HG03521 (cell line): ENCODE measurements around the gene ARL2.

Source experiments
- ATAC-seq: cut with Tn5 transposase; IDR thresholded peaks from one replicate; pipeline ENCODE4 v1.9.1; 2021; ENCODE audit warnings: mild to moderate bottlenecking, moderate library complexity; ENCODE audit not compliant: unreplicated experiment

Gene ARL2

DNA sequence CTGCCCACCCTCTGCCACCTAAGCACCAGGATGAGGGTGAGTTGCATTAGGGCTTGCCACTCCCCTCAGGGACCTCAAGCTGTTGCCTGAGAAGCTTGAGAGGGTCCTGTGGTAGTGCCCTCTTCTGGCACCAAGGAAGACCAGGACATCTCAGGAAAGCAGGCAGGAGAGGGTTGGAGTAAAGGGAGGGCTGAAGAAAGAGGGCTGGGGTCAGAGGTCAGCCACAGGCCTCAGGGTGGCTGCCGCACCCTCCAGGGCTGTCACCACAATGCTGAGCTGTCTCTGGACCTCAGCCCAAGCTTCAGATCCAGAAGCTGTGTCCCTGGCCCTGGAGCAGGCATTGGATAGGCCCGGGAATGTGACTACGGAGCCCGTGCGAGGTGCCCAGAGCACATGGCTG, 31.1 kb downstream of the ARL2 start:
- ATAC-seq, result no peak

DNA sequence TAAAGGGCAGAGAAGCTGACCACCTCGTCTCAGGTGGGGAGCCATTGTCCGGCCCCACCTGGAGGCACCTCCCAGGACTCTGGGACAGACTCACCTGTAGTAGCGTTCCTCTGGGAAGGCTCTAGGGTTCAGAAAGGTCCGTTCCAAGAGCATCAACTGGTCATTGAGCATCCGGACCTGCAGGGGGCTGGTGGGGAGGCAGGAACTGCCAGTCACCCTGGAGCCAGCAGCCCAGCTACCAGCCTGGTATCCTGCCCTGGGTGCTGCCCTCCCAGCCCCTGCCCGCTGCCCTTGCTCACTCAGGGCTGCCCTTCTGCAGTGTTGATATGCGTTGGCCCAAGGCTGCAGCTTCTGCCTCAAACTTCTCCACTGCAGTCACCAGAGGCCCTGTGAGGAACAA, 31.8 kb downstream of the ARL2 start:
- no peak for ATAC-seq

DNA sequence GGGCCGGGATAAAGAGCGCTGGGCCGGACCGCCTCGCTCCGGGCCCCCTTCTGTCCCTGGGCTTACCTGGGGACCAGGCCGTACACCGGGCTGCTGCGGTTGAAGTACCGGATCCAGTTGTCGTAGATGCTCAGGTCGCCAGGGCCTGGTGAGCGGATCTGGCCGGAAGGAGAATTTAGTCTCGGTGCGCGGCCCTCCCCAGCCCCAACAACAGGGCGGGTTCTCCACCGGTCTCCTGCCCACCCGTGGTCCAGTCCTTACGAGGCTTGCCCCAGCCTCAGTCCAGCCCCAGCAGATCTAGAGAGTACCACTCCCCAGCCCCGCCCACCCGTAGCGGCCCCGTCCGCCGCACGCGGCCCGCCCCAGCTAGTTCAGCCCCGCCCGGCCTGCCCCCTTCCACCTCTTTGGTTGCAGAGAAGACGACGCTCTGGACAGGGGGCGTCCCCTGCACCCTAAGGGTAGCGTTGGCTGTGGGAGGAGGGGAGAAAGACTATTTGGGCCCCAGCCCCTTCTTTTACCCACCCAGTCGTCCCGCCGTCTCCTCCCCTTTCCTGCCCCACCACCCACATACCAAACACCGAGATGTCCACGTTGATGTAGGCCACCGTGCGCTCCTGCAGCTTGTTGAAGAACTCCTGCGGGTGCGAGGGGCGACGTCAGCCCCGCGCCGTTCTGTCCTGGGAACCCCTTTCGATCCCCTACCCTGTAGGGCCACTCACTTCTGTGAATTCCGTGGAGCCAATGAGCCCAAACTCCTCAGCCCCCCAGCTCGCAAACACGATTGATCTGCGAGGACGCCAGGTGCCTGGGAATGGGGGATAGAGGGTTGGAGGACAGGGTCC, 33.8 kb downstream of the ARL2 start:
- ATAC-seq, result no peak

DNA sequence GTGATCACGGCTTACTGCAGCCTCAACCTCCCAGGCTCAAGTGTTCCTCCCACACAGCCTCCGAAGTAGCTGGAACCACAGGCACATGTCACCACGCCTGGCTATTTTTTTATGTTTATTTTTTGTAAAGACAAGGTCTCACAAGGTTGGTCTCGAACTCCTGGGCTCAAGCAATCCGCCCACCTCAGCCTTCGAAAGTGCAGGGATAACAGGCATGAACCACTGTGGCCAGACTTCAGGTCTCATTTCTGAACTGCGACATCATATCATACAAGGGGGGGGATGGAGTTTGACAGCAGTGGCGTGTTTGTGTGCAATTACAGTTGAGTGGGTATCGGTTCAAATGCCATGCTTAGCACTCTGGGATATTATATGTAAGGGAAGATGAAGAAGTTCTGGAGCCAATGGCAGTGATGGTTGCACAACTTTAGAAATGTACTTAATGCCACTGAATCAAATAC, 37.5 kb downstream of the ARL2 start:
- no peak for ATAC-seq

DNA sequence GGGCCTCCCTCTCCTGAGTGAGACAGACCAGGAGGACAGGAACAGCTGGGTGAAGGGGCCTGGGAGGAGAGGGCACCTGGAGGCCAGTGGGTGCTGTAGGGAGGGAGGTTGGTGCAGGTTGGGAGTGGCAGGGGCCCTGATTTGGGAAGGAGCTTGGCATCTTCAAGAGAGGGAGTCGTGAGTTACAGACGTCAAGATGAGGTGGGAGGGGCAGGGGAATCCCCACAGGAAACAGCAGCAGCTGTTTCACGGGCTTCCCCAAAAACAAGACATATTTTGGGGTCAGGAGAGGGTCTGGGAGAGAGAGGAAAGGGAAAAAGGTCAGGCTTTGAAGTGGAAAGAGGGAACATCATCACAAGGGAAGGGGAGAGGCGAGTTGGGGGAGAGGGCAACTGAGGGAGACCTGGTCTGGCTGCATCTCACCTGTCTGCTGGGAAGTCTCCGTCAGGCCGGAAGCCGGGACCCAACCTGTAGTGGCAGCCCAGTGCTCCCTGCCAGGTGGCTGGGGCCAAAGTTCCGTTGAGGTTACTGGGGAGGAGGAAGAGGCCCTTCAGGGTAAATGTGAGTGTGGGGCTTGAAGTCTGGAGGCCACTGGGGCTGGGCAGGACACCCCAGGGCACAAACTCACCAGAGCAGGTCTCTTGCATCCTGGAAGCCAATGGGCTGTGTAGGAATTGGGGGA, 40.0 kb downstream of the ARL2 start:
- ATAC-seq, result no peak

DNA sequence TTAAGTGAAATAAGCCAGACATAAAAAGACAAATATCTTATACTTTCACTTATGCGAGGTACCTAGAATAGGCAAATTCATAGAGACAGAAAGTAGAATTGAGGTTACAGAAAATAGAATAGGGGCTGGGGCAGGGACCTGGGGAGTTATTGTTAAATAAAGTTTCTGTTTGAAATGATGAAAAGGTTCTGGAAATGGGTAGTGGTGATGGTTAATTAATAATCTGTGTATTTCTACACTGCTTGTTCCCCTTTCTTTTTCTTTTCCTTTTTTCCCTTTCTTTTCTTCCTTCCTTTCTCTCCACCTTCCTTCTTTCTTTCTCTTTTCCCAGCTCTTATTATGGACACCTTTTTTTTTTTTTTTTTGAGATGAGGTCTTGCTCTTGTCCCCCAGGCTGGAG, 41.6 kb downstream of the ARL2 start:
- no peak for ATAC-seq

DNA sequence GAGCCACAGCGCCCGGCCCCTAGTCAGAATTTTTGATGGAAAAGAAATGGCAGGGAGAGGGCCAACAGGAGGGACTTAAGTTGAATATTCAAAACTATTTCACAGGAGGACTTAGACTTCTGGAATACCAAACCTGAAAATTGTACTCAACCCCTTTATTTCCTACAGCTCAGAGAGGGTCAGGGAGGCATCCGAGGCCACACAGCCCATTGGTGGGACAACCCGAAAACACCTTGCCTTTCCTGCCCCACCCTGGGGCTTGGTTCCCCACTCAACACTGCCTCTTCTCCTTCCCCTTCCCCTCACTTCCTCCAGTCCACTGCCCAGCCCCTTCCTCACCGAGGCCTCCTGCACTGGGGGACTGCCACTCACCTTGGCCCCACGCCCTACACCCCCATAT, 43.0 kb downstream of the ARL2 start:
- no peak for ATAC-seq

DNA sequence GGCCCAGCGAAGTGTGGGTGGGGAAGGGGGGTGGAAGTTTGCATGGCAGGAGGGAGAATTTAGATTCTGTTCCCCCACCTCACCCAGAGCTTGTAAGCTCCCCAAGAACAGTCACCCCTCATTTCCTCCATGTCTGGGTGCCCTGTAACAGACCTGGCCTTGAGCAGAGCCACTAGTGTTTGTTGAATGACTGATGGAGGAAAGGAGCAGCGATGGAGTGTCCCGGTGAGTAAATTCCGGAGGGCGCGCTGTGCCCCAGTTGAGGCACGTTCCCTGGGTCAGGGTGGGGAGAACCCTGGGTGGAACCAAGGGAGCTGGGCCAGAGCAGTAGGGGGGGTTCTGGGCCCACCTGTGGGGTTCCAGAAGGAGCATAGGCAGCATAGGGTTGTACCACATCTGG, 43.6 kb downstream of the ARL2 start:
- no peak for ATAC-seq

DNA sequence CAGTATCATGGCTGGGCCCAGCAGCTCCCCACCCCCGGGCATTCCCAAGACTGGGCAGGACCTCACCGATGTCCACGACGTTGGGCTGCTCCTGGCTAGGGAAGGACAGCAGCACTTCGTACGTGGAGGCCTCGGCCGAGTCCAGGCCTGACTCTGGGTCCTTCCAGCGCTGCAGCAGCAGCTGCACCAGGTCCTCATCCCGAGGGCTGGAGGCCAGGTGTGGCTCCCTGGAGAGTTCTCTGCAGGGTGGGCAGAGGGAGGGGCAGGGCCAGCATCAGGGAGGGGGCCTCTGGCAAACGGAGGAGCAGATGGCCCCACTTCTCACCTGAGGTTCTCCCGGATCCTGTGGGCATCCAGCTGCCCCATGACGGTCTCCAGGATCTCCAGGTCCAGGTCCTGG, 44.1 kb downstream of the ARL2 start:
- no peak for ATAC-seq

DNA sequence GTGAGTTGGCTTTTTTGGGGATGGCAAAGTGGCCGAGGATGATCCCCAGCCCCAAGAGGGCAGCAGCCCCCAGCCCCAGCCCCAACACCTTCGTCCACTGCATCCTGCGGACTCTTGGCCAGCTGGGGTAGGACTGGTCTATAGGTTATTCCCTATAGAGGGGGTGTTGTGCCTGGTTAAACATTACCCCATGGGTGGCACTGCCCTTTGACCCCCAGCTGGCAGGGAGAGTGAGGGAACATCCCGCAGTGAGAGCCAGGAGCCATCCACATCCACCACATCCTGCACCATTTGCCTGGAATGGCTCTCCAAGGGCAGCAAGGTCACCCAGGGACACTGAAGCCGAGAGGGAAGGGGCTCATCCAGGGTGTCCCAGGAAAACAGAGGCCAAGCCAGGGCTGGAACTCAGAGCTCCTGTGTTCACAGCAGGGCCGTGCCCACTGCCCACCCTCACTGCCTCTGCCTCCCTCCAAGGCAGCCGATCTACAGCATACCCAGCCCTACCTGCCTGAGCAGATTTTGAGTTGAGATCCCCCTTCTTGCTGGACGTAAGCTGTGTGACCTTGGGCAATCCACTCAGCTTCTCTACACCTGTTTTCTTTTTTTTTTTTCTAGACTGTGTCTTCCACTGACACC, 44.6 kb downstream of the ARL2 start, which contains the start of gene NAALADL1:
TSS of gene NAALADL1 (minus strand) at position 135 of the 636 bp plus-strand sequence. CDS start at position 103, 32 bp downstream.
- no peak for ATAC-seq

DNA sequence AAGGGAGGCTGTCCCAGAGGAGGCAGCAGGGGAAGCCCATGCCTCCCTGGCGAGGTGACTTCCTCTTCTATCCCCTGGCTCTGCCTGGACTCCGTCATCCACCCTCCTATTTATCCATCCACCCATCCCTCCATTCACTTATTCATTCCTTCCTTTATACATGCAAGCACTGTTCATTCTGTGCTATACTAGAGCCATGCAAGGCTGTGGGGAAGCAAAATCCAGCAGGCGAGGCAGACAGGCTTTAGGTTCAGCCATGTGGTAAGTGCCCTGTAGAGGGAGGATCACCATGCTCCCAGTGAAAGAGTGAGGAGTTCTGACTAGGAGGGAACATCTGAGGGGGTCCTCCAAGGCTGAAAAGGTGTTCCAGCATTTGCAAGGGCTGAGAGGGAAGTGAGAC, 45.6 kb downstream of the ARL2 start:
- no peak for ATAC-seq

DNA sequence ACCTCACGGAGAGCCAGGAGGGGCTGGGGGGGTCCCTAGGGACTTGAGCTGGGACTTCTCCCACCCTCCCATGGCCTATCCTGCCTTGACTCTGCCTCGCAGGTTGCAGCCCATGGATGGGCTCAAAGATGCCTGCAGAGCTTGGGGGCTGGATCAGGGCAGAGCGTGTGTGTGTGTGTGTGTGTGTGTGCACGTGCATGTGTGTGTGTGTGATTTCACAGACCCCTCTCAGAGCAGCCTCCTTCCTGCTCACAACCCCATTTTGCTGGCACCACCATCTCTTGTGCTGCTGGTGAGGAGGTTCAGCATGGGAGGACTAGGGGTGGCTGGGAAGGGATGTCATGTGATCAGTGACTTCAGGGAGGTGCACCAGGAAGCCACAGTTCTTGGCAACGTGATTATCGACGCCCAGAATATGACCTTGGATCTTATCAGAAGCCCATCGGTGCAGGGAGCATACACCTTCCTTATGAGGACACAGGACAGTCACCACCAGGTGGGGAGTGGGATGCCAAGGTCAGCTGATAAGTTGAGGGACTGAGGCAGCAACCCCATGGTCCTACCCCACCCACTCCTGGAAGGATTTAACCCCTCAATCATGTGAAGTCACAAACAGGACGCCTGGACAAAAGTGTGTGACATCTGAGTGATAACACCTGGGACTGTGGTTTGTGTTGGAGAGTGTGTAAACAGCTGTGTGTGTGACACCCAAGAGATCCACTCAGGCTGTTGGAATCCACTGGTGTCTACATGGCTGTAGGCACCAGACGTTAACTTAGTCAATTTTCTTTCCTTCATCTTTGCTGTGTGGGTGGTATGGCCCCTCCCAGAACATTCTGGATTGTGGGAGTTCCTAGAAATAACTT, 46.2 kb downstream of the ARL2 start:
- no peak for ATAC-seq

DNA sequence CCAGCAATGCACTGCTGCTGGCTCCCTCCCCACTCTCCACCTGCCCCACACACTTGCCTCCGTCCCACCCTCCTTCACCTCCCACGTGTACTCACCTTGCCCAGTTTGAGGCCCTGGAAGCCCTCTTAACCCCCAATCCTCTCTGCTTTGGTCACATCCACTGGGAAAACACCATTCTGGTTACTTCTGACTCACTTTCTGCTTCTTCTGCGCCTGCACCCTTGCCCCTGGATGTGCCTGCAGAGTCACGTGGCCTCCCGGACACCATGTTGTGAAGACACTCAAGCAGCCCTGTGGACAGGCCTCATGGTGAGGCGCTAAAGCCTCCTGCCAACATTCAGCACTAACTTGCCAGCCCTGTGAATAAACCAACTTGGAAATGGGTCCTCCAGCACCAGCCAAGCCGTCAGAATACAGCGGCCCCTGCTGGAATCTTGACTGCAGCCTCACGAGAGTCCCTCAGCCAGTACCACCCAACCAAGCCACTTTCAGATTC, 47.0 kb downstream of the ARL2 start:
- no peak for ATAC-seq

DNA sequence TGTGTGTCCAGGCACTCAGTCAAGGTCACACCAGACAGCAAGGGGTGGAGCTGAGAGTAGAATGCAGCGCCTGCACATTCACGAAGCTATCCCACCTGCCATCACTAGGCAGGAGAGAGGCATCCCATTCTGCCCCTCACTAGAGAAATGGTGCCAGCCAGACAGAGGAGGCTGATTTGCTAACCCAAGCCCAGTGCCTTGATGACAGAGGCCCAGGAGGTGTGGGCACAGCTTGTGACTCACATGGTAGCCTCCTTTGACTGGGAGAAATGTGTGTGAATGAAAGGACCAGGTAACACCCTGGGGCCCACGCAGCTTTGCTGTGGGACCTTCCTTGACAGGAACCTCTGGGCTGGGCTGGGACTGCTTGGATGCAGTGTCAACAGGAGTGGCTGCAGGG, 49.6 kb downstream of the ARL2 start:
- ATAC-seq, result no peak

DNA sequence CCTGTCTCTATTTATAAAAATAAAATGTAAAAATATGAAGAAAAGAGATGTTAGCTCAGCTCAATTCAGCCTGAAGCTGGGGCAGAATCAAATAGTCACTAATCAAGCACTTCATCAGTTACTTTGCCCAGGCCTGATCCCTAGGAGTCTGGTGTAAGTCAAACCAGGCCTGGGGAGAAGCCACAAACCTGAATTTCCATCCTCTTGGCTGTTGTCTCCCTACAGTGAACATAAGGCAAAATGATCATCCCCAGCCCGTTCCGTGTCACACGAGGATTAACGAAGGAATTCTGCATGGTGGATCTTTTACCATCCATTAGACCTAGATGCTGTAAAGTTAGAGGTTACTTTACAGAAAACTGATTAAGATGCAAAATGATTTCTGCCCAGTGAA, 50.9 kb downstream of the ARL2 start:
- ATAC-seq, result no peak

DNA sequence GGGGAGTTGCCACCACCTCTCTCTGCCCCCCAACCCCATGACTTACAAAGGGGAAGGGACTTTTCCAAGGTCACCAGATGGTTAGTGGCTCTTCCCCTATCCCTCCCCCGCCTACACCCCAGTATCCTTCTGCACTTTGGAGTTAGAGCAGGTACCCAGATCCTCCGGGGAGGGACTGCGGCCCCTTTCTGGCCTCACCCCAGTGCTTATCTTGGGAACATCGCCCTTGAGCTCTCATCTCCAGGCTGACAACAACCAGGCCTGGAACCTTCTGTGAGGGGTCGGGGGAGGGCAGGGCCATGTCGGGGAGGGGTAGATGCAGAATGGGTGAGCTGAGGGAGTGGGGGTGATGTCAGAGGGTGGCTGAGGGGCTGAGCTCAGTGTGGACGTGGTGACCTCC, 51.9 kb downstream of the ARL2 start:
- ATAC-seq, result no peak

DNA sequence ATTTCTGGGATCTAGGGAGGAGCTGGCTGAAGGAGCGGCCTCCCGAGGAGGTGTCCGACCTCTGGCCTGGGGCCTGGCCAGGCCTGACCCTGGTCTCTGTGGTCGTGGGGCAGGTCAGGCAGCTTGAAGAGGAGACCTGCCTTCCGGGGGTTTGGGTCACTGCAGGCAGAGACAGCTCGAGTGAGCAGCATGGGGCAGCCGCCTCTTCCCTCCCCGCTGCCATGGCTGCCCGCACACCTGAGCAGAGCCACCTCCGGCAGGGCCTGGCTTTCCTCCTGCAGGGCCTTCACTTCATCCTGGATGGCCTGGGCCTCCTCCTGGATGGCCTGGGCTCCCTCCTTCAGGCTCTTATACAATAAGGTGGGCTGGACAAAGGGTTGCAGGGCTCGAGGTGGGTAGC, 52.4 kb downstream of the ARL2 start:
- no peak for ATAC-seq

DNA sequence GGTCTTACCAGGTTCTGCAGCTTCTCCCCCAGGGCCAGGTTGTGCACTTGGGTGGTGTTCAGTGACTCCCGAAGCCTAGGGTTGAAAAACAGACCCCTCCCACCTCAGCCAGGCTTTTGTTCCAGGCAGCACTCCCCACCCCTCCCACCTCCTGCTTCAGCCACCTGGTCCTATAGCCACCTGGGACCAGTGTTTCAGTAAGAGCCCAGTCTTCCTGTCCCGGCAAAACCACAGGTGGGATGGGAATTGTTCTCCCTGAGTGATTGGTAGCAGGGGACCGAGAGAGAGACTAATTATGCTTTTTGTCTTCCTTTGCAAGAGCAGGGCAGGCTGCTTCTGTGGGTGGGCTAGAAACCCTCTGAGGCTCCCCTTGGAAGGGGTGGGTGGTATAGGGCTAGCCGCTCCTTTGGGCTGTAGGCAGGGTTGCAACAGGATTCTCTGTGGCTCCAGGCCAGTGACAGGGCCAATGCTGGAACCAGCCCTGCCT, 52.9 kb downstream of the ARL2 start:
- no peak for ATAC-seq

DNA sequence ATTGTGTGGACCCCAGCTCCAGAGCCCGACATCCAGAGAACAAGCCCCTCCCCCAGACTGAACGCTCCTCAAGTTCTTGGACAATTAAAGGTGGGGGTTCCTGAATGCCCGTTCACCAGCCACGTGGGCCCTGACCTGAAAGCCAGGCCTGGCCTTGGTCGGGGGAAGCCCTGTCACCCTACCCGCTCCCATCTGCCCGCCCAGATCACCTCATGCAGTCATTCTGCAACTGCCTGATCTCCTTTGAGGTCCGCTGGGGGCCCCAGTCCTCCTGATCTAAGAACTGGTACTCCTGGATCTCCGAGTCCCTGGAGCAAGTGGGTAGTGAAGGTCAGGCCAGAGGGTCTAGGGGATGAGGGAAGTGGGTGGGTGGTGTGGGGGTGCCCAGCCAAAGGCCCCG, 53.5 kb downstream of the ARL2 start:
- no peak for ATAC-seq

DNA sequence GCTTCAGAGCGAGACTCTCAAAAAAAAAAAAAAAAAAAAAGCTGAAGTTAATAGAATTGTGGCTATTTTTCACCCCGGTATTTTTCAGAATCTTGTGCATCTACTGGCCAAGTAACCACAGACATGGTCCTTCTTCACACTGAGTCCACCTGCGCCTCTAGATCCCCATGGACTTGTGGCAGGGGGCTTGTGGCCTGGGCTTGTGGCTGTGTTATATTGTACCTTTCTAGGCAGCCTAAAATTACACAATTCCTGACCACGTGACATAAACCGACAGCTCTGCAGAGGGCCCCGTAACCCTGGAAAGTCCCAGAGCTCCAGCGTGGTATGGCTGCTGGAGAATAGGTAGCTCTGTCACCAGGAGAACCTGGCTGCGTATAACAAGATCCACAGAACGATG, 55.3 kb downstream of the ARL2 start:
- no peak for ATAC-seq
